ENCODE results near the gene ATP5F1B. TPM values are rescaled to one million over a fixed set of nuclear protein-coding genes. Genes with fewer than 3 reads are reported as not detected.

The ATP5F1B gene
- total and polyA plus RNA-seq, 7 donors, result 414 to 1,730 (median 487) TPM

DNA sequence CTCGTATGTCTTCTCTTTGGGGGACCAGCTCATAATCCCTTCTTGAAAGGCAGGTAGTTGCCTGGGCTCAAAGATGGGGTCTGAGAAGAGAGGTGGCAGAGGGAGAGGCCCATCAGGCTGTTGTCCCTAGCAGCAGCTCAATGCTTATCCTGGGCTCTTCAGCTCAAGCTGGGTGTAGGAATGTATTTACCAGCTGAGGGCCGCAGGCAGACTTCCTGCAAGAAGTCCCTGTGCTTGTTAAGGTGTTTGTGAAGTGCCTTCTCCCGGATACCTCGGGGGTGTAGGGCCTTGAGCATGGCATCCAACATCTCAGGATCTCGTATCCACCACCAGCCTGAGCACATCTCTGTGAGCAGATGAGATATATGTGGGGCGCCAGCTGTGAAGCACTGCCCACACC is 45.0 kb downstream of the ATP5F1B start:
- Histone ChIP-seq H3K27ac (no peak overlapping the region), H3K9me3 (no peaks in the 10 kb centered on the region), H3K4me1 (no peaks in the 10 kb centered on the region), H3K27me3 (no peaks in the 10 kb centered on the region), H3K36me3 (peaks cover 79 to 100% (median 83%) of the 10 kb centered on the region in 4 donors), H3K4me3 (no peak overlapping the region)
- TF ChIP-seq, protein P1, sequence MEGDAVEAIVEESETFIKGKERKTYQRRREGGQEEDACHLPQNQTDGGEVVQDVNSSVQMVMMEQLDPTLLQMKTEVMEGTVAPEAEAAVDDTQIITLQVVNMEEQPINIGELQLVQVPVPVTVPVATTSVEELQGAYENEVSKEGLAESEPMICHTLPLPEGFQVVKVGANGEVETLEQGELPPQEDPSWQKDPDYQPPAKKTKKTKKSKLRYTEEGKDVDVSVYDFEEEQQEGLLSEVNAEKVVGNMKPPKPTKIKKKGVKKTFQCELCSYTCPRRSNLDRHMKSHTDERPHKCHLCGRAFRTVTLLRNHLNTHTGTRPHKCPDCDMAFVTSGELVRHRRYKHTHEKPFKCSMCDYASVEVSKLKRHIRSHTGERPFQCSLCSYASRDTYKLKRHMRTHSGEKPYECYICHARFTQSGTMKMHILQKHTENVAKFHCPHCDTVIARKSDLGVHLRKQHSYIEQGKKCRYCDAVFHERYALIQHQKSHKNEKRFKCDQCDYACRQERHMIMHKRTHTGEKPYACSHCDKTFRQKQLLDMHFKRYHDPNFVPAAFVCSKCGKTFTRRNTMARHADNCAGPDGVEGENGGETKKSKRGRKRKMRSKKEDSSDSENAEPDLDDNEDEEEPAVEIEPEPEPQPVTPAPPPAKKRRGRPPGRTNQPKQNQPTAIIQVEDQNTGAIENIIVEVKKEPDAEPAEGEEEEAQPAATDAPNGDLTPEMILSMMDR (IDR thresholded peaks at IDR 0.05), result no peak
- no peak for TF ChIP-seq EP300 (IDR thresholded peaks at IDR 0.05)
- TF ChIP-seq POLR2AphosphoS5 (IDR thresholded peaks at IDR 0.05), result no peak
- TF ChIP-seq POLR2A (IDR thresholded peaks at IDR 0.05), result no peak
- WGBS, 2 donors, result 92 to 94% methylated on average over 6 of the region's 6 CpGs
- no peak for DNase-seq
- intact Hi-C loops (cut with DNase I), result no loop called here

DNA sequence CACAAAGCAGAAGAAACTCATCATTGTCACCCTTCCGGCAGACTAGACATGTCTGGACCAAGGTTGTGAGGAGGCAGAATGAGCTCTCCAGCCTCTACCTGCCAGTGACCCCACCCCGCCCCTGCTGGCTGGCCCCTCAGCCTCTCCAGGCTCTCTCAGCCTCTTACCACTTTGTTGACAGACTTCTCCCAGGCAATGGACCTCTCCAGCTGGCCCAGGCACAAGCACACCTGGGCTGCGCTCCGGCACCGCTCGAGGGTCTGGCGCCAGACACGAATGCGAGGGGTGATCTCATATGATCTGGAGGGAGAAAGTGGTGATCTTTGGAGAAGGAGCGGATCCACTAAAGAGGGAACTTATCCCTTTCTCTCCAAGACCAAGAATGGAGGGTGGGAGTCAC is 46.0 kb downstream of the ATP5F1B start:
- Histone ChIP-seq H3K4me3 (no peak overlapping the region), H3K27me3 (no peaks in the 10 kb centered on the region), H3K4me1 (no peaks in the 10 kb centered on the region), H3K36me3 (peaks cover 69 to 100% (median 75%) of the 10 kb centered on the region in 4 donors), H3K9me3 (no peaks in the 10 kb centered on the region), H3K27ac (no peak overlapping the region)
- WGBS, 2 donors, result 96 to 97% methylated on average over 10 of the region's 10 CpGs
- DNase-seq, result peak; percentile 48
- intact Hi-C loops (cut with DNase I), result no loop called here
- TF ChIP-seq, protein P1 (IDR thresholded peaks at IDR 0.05), result no peak
- TF ChIP-seq EP300 (IDR thresholded peaks at IDR 0.05), result no peak
- no peak for TF ChIP-seq POLR2AphosphoS5 (IDR thresholded peaks at IDR 0.05)
- no peak for TF ChIP-seq POLR2A (IDR thresholded peaks at IDR 0.05)

DNA sequence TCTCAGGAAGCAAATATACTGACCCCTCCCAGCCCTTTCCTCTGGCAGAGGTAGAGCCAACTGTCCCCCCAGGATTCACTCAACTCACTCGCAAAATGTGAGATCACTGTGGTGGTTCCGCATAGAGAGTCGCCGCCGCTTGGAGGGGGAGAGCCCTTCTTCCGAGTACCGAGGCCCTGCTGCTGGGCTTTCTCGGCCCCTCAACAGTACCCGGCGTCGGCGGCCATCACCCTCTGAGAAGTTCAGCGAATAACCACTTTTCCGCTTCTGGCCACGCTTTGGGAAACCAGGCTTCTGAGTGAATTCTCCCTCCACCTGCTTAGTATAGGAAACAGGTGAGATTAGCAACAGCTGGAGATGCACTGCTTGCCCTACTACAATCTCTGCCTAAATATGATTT is 46.7 kb downstream of the ATP5F1B start:
- Histone ChIP-seq H3K4me3 (no peak overlapping the region), H3K36me3 (peaks cover 61 to 93% (median 68%) of the 10 kb centered on the region in 4 donors), H3K4me1 (peaks cover 0 to 5% (median 3%) of the 10 kb centered on the region in 4 donors), H3K27me3 (no peaks in the 10 kb centered on the region), H3K27ac (no peak overlapping the region), H3K9me3 (no peaks in the 10 kb centered on the region)
- intact Hi-C loops (cut with DNase I), result no loop called here
- 97% methylated on average over 15 of the region's 15 CpGs for WGBS, 2 donors
- peak; percentile 45 for DNase-seq
- no peak for TF ChIP-seq EP300 (IDR thresholded peaks at IDR 0.05)
- TF ChIP-seq, protein P1 (IDR thresholded peaks at IDR 0.05), result no peak
- TF ChIP-seq POLR2AphosphoS5 (IDR thresholded peaks at IDR 0.05), result no peak
- no peak for TF ChIP-seq POLR2A (IDR thresholded peaks at IDR 0.05)

DNA sequence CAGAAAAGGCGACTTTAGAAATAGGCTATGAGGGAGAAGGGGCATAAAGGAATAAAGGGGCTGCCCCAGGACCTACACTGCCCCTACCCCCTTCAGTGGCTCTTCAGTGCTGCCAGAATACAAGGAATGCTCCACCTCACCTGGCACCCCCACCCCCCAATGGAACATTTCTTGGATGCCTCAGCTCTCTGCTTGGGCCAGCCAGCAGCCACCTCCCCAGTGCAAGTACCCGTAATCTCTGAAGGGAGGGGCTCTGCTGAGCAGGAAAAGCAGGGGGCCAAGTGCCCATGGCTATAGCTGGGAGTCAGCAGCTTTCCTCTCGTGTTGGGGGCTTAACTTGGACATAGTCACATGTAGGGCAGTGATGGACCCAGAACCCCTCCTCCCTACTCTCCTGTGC is 49.0 kb downstream of the ATP5F1B start:
- H3K4me1 ChIP-seq, result peaks cover 0 to 17% (median 9%) of the 10 kb centered on the region in 4 donors
- intact Hi-C loops (cut with DNase I), result no loop called here

More for the DNA sequence above, 49.0 kb downstream of the ATP5F1B start:
- DNase-seq, result peak; percentile 48
- Histone ChIP-seq H3K36me3 (peaks cover 39 to 70% (median 46%) of the 10 kb centered on the region in 4 donors), H3K4me3 (no peak overlapping the region), H3K9me3 (no peaks in the 10 kb centered on the region), H3K27me3 (no peaks in the 10 kb centered on the region), H3K27ac (peak overlapping the region in 3 of 4 donors; percentile 21 to 51 (median 29))
- WGBS, 2 donors, result 78% methylated on average over 3 of the region's 3 CpGs
- TF ChIP-seq POLR2A (IDR thresholded peaks at IDR 0.05) (no peak), POLR2AphosphoS5 (IDR thresholded peaks at IDR 0.05) (no peak), EP300 (IDR thresholded peaks at IDR 0.05) (no peak)
- TF ChIP-seq, protein P1 (IDR thresholded peaks at IDR 0.05), result no peak
